Hepatic stellate cell (primary cell): ENCODE data around the gene MRPS27.
"Not testable (repeated sequence)": the region's sequence is repeated elsewhere in the genome, so short reads cannot be mapped to it uniquely, and the experiment has no call there.

Source experiments
- DNase-seq: peaks from one replicate; pipeline ENCODE4 v3.0.0; 2011; ENCODE audit warnings: low spot score

The MRPS27 gene

DNA sequence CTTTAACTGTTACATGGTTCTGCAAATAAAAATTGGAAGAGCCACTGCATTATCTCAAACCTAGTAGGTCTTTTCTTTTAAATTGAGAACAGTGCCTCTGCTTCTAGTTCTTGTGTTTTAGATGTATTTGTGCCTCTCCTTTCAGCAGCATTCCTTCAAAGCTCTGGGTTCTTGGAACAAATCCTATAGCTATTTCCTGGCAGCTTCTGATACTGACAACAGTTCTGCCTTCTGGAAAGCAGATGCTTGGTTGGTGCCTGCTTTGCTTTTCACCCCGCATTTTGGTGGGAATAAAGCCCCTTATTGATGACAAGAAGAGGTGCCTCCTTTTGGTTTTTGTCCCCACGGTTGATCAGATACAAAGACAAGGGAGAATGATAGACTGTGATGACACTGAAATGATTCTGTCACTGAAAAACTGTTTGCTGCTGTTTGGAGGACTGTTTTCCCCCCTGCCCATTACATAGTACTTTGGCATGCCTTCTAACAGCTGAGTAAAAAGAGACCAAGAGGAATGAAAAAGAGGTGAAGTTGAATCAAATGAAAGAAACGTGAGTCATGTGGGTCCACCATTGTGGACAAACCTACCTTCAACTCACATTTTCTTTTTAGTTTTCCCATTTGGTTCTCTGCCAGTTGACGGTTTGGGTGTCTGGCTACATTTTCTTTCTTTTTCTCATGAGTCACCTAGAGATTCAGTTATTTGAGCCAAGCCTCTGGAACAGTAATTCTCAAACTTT is 5.7 kb upstream of the MRPS27 start:
- DNase-seq: peak; percentile 9

GRCh38 chr5:72324189-72324825 is 4.3 kb upstream of the MRPS27 start:
- DNase-seq: no peak

DNA sequence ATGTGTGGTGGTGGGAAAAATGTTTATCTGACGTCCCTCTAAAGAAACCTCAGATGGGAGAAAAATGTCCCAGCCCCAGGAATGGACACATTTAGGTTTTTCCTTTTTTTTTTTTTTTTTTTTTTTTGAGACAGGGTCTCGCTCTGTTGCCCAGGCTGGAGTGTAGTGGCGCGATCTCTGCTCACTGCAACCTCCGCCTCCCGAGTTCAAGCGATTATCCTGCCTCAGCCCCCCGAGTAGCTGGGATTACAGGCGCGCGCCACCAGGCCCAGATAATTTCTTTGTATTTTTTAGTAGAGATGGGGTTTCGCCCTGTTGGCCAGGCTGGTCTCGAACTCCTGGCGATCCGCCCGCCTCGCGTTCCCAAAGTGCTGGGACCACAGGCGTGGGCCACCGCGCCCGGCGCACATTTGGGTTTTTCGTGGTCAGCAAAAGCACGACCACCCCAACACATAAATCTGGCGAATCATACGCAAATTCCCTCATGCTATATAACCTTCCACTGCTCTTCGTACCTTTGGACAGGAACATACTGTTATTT is 535 bp downstream of the MRPS27 start:
- DNase-seq: not testable (repeated sequence)

GRCh38 chr5:72314571-72315172 is 5.4 kb downstream of the MRPS27 start:
- DNase-seq: no peak

GRCh38 chr5:72313141-72313540 is 6.9 kb downstream of the MRPS27 start:
- DNase-seq: no peak

- no peak for DNase-seq
Measured at GRCh38 chr5:72308853-72309191, 11.2 kb downstream of the MRPS27 start.

GRCh38 chr5:72307968-72308852 is 11.8 kb downstream of the MRPS27 start:
- DNase-seq: peak; percentile 98

- DNase-seq: no peak
Measured at GRCh38 chr5:72307573-72307967, 12.5 kb downstream of the MRPS27 start.

DNA sequence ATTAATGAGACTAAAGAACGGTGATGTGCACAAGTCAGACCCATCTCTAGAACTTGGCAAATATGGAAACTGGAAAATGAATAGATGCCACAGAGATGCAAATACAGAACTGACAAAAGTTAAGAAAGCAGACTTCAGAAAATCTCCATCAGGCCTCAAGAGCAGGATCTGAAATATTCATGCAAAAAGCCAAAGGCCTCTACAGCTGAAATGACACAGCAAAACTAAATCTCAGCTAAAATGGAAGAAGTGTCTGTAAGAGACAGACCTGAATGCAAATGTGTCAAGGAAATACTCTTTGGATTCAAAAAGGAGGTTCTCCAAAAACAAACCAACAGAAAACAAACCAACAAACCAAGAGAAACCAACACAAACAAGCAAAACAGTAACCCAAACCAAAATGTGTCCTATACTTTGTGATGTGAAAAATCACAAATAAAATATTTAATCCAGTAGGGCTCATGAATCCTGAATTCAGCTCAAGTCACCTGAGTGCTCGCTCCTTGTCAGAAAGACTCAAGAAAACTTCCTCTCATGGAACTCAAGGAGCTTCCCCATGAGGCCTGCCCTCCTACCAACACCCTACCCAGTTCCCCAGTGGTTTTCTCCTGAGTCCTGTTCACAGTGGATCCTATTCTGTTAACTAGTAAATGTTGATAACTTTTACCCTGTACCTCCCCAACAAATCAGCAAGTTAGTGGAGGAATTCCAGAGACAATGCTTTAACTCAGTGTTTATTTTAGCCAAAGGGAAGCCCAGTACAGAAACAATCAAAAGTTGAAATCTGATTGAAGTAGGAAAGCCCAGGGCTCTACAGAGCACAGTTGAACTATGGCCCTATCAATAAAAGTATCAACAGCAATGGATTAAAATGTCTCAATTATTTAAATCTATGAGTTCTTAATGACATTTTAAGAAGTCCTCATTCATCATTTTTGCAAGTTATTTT is 14.6 kb downstream of the MRPS27 start:
- DNase-seq: no peak

GRCh38 chr5:72302171-72302570 is 17.9 kb downstream of the MRPS27 start:
- DNase-seq: no peak

DNA sequence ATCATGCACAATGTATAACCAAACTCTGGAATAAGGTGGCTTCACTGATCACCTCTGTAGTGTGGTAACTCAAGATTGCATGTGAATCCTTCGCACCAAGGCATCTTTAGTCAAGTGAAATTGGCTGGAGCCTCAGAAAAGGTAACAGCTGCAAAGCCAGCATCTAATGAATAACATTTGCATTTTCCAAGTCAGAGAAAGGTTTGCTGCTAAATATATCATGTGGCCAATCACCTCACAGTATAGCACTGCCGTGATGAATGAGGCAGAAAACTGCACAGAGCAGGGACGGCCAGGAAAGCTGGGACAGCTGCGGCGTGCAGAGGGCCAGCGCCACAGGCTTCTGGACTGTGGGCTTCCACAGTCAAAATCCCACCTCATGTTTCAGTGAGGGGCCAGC is 18.5 kb downstream of the MRPS27 start:
- no peak for DNase-seq

- no peak for DNase-seq
Measured at GRCh38 chr5:72300590-72301339, 19.3 kb downstream of the MRPS27 start.

DNA sequence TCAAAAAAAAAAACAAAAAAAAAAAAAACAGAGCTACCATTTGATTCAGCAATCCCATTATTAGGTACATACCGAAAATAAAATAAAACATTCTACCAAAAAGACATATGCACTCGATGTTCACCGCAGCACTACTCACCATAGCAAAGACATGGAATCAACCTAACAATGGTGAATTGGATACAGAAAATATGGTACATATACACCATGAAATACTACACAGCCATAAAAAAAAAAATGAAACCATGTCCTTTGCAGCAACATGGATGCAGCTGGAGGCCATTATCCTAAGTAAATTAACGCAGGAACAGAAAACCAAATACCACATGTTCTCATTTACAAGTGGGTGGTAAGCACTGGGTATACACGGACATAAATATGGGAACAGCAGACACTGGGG is 21.3 kb downstream of the MRPS27 start:
- no peak for DNase-seq

DNA sequence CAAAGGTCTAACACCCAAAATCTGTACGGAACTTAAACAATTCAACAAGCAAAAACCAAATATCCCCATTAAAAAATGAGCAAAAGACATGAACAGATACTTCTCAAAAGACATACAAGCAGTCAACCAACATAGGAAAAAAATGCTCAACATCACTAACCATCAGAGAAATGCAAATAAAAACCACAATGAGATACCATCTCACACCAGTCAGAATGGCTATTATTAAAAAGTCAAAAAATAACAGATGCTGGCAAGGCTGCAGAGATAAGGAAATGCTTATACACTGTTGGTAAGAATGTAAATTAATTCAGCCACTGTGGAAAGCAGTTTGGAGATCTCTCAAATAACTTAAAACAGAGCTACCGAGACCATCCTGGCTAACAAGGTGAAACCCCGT is 21.9 kb downstream of the MRPS27 start:
- not testable (repeated sequence) for DNase-seq

GRCh38 chr5:72296256-72296655 is 23.8 kb downstream of the MRPS27 start:
- DNase-seq: no peak

GRCh38 chr5:72295539-72295938 is 24.5 kb downstream of the MRPS27 start:
- no peak for DNase-seq

- DNase-seq: no peak
Measured at GRCh38 chr5:72294473-72294872, 25.6 kb downstream of the MRPS27 start.

DNA sequence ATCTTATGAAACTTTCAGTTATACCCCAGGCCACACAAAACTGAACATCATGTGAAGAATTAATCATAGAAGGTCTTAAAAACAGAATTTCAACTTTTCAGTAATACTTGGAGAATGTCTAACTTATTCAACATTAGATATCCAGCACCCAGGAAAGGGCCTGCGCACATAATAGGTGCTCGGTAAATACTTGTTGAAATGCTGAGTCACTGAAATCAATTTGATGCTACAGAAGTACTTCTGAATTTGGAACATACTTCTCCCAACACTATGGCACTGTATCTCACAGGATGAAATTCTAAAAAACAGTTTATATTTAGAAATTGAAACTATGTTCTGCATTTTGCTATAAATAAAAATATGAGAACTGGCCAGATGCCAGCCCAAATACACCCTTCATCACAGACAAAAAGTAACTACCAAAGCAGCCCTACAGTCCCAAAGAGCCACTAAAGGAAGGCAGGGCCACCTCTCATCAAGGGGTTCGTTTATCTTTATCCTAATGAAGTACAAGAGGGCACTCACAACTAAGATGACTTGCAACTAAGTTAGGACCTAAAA is 26.5 kb downstream of the MRPS27 start:
- DNase-seq: no peak

GRCh38 chr5:72292411-72292810 is 27.6 kb downstream of the MRPS27 start:
- DNase-seq: no peak

GRCh38 chr5:72291601-72292000 is 28.4 kb downstream of the MRPS27 start:
- DNase-seq: no peak
